RWPE2 (cell line): ENCODE data around the gene EMC9.

Experiments used
- ATAC-seq: fragments of 200-7000 bp; cut with Tn5 transposase; 3 replicates; pipeline ENCODE4 v1.9.1; 2021; ENCODE audit warnings: low read depth
- DNase-seq: peaks from one replicate; pipeline ENCODE4 v3.0.0-alpha.2; 2020; ENCODE audit warnings: low spot score
- H3K27ac ChIP-seq: fragments of 450-650 bp; 2 replicates; pipeline ENCODE4 v1.5.1; 2017; ENCODE audit warnings: mild to moderate bottlenecking; ENCODE audit not compliant: poor library complexity, severe bottlenecking
- H3K27me3 ChIP-seq: fragments of 250-450 bp; sonication (Bioruptor Pico); 2 replicates; pipeline ENCODE4 v1.5.1; 2021; ENCODE audit warnings: mild to moderate bottlenecking, moderate library complexity; ENCODE audit not compliant: insufficient read depth, poor library complexity, severe bottlenecking
- H3K36me3 ChIP-seq: fragments of 250-450 bp; sonication (Bioruptor Pico); 2 replicates; pipeline ENCODE4 v1.5.1; 2020; ENCODE audit warnings: low read depth, mild to moderate bottlenecking, moderate library complexity
- H3K4me1 ChIP-seq: fragments of 250-450 bp; sonication (Bioruptor Pico); 2 replicates; pipeline ENCODE4 v1.5.1; 2021; ENCODE audit warnings: mild to moderate bottlenecking, moderate library complexity; ENCODE audit not compliant: insufficient read depth, poor library complexity, severe bottlenecking
- H3K4me3 ChIP-seq: fragments of 250-450 bp; sonication (Bioruptor Pico); 2 replicates; pipeline ENCODE4 v1.5.1; 2021; ENCODE audit warnings: mild to moderate bottlenecking, moderate library complexity; ENCODE audit not compliant: severe bottlenecking
- H3K9me3 ChIP-seq: fragments of 250-450 bp; sonication (Bioruptor Pico); 2 replicates; pipeline ENCODE4 v1.5.1; 2021; ENCODE audit warnings: mild to moderate bottlenecking, moderate library complexity; ENCODE audit not compliant: severe bottlenecking
- CTCF ChIP-seq: fragments of 450-650 bp; IDR thresholded peaks from one replicate; pipeline ENCODE4 v1.5.1; 2017; ENCODE audit warnings: mild to moderate bottlenecking, moderate library complexity; ENCODE audit not compliant: poor library complexity, severe bottlenecking

EMC9 gene

DNA sequence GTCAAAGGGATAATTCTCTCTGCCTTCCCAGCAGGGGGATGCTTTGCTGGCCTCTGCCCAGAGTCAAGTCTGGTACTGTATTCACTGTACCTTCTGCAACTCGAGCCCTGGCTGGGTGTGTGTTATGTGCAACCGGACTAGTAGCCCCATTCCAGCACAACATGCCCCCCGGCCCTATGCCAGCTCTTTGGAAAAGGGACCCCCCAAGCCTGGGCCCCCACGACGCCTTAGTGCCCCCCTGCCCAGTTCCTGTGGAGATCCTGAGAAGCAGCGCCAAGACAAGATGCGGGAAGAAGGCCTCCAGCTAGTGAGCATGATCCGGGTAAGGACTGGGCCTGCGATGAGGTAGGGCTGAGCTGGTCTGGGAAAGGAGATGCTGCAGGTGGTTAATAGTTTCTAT is 9.2 kb upstream of the EMC9 start:
- peaks cover 2% of the 10 kb centered on the region for H3K4me1 ChIP-seq
- no peaks in the 10 kb centered on the region for H3K27me3 ChIP-seq
- H3K9me3 ChIP-seq: no peaks in the 10 kb centered on the region
- no peak for ATAC-seq
- H3K36me3 ChIP-seq: peaks cover 71% of the 10 kb centered on the region
- no peak for DNase-seq
- no peak for TF ChIP-seq CTCF
- H3K4me3 ChIP-seq: no peak overlapping the region
- H3K27ac ChIP-seq: no peak overlapping the region

DNA sequence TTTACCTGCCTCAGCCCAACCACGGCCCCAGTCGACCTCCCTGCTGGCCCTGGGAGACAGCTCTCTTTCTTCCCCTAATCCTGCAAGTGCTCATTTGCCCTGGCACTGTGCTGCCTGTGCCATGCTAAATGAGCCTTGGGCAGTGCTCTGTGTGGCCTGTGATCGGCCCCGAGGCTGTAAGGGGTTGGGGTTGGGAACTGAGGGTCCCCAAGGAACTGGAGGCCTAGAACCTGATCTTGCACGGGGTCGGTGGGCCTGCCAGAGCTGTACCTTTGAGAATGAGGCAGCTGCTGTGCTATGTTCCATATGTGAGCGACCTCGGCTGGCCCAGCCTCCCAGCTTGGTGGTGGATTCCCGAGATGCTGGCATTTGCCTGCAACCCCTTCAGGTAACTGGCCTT is 8.7 kb upstream of the EMC9 start:
- H3K9me3 ChIP-seq: no peaks in the 10 kb centered on the region
- no peak overlapping the region for H3K27ac ChIP-seq
- ATAC-seq (no peak), DNase-seq (no peak)
- TF ChIP-seq CTCF: no peak
- H3K27me3 ChIP-seq: no peaks in the 10 kb centered on the region
- peaks cover 7% of the 10 kb centered on the region for H3K4me1 ChIP-seq
- no peak overlapping the region for H3K4me3 ChIP-seq
- peaks cover 66% of the 10 kb centered on the region for H3K36me3 ChIP-seq

DNA sequence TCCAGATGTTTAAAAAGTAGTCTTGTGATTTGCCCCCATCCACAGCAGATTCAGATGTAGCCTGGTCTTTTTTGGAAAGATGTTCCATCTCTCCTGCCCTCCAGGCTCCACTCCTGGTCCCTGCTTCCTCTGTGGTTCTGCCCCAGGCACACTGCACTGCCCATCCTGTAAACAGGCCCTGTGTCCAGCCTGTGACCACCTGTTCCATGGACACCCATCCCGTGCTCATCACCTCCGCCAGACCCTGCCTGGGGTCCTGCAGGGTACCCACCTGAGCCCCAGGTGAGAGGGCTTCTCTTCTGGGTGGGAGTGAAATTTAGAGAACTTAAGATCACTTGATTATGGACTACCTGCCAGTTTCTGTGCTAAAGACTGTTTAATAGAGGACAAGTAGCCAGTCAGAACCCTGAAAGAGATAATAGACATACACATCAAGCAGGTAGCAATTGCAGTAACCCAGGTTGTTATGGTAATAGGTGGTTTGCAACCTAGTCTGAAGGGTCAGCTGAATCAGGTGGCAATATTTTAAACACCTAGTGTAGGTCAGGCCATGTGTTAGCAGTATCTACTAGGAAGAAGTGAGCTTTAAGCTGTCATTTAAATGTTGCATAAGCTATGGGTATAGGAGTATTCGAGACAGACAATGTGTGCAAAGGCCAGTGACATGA is 8.0 kb upstream of the EMC9 start:
- H3K27ac ChIP-seq: no peak overlapping the region
- no peak for DNase-seq
- no peak overlapping the region for H3K4me3 ChIP-seq
- H3K36me3 ChIP-seq: peaks cover 65% of the 10 kb centered on the region
- no peaks in the 10 kb centered on the region for H3K9me3 ChIP-seq
- H3K27me3 ChIP-seq: no peaks in the 10 kb centered on the region
- TF ChIP-seq CTCF: no peak
- no peak for ATAC-seq
- peaks cover 7% of the 10 kb centered on the region for H3K4me1 ChIP-seq

DNA sequence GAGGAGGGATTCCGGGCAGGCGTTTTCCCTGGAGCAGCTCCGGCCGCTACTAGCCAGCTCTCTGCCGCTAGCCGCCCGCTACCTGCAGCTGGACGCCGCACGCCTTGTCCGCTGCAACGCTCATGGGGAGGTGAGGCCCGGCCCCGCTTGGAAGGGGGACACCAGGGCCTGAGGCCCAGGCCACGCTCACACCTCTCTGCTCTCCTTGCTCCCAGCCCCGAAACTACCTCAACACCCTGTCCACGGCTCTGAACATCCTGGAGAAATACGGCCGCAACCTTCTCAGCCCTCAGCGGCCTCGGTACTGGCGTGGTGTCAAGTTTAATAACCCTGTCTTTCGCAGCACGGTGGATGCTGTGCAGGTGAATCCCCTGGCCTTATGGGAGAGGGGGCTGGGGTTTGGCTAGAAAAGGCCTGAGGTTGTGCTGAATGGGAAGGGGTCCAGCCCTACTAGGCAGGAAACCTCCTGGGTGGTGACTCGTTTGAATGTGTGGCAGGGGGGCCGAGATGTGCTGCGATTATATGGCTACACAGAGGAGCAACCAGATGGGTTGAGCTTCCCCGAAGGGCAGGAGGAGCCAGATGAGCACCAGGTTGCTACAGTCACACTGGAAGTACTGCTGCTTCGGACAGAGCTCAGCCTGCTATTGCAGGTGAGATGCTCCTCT is 6.5 kb upstream of the EMC9 start:
- Histone ChIP-seq H3K4me3 (peak overlapping the region; percentile 75), H3K27ac (peak overlapping the region; percentile 81), H3K4me1 (peaks cover 7% of the 10 kb centered on the region), H3K36me3 (peaks cover 59% of the 10 kb centered on the region), H3K27me3 (no peaks in the 10 kb centered on the region), H3K9me3 (no peaks in the 10 kb centered on the region)
- DNase-seq: no peak
- no peak for ATAC-seq
- no peak for TF ChIP-seq CTCF
